HepG2 (cell line): ENCODE data around the gene SND1.

ENCODE experiments used
- CHD2 ChIP-seq: IDR thresholded peaks from 2 replicates; pipeline ENCODE4 v1.6.1; 2011; ENCODE audit warnings: low read depth, low read length, improper control_type of control experiment
- EZH2 ChIP-seq: conservative IDR thresholded peaks from 2 replicates; pipeline ENCODE4 v1.6.1; 2012; ENCODE audit warnings: mild to moderate bottlenecking, low read depth, low read length, moderate library complexity
- HIVEP1 ChIP-seq: sonication (generic); formaldehyde crosslinking; IDR thresholded peaks from 2 replicates; pipeline ENCODE4 v1.4.0; 2020; ENCODE audit warnings: mild to moderate bottlenecking, missing genetic modification reagents
- SYNCRIP ChIP-seq: fragments of 200-400 bp; formaldehyde crosslinking; IDR thresholded peaks from 2 replicates; pipeline ENCODE4 v1.6.1; 2018; ENCODE audit warnings: mild to moderate bottlenecking, low read depth, low read length; ENCODE audit not compliant: insufficient read depth
- ZBTB33 ChIP-seq: sonication (generic); formaldehyde crosslinking; IDR thresholded peaks from 2 replicates; pipeline ENCODE4 v1.4.0; 2020; ENCODE audit warnings: missing genetic modification reagents
- ZNF292 ChIP-seq: sonication (generic); formaldehyde crosslinking; IDR thresholded peaks from 2 replicates; pipeline ENCODE4 v1.8.1; 2022; ENCODE audit warnings: mild to moderate bottlenecking, low read depth, missing genetic modification reagents, borderline replicate concordance
- ZNF678 ChIP-seq: sonication (generic); formaldehyde crosslinking; IDR thresholded peaks from 2 replicates; pipeline ENCODE4 v1.4.0; 2020; ENCODE audit warnings: mild to moderate bottlenecking, missing genetic modification reagents
- ZNF761 ChIP-seq: sonication (generic); formaldehyde crosslinking; conservative IDR thresholded peaks from 2 replicates; pipeline ENCODE4 v1.4.0; 2020; ENCODE audit warnings: mild to moderate bottlenecking, missing genetic modification reagents

DNA sequence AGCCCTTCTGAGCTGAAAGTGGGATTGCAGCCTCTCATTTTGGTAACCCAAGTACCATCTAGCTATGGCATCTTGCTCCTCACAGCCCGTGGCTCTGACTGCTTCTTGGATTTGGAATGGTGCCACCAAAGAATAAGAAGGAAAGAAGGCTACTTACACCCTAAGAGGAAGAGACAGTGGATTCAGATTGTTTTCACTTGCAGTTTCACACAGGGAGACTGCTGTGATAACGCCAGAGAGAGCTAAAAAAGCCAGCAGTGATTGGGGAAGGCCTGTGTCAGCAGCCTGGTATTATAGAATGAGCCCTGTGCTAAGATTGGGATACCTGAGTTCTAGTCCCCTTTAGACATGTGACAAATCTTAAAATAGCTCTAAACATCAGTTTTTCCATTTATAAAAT is 382.8 kb downstream of the SND1 start:
- TF ChIP-seq ZNF292 (CRISPR knock-in tag), result no peak
- TF ChIP-seq ZNF678 (CRISPR knock-in tag), result no peak
- TF ChIP-seq EZH2, result no peak
- TF ChIP-seq SYNCRIP, result no peak
- no peak for TF ChIP-seq ZNF761 (CRISPR knock-in tag)
- TF ChIP-seq CHD2, result no peak
- no peak for TF ChIP-seq ZBTB33 (CRISPR knock-in tag)
- no peak for TF ChIP-seq HIVEP1
